ENCODE results near the gene GSTO1.

The GSTO1 gene

GRCh38 chr10:104252368-104252767 lies 2.3 kb upstream of the GSTO1 start:
- no peak for DNase-seq

GRCh38 chr10:104253106-104253505 lies 1.6 kb upstream of the GSTO1 start:
- no peak for DNase-seq

DNA sequence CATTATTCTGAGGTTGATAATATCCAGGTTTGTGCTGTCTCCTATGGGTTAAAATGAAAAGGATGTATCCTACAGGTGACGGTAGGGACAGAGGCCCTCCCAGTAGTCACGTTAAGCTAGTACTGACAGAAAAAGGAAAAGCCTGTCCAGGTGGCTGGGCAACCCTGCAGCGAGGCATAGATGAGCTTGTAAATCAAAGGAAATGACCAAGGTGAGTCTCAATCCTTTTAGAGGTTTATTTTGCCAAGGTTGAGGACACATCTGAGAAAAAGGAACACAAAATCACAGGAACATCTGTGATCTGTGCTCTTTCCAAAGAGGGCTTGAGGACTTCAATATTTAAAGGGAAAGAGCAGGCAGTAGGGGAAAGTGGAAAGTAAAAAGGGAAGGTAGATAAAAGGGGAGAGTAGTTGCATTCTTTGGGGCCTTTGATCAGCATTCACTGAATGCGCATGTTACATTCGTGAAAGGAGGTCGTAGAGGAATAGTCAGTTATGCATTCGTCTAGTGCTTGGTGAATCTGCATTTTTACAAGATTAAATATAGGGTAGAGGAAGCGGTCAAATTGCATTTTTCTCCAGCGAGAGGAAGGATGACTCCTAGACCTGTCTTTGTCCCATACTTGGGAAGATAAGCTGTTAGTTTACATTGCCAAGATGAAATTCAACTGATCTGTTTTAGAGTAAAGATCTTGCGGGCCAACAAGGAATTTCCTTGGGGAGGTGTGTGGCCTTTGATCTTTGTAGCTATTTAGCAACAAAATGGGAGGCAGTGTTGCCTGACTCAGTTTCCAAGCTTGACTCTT lies 884 bp upstream of the GSTO1 start:
- no peak for DNase-seq

GRCh38 chr10:104255311-104255981 lies 754 bp downstream of the GSTO1 start:
- peak; percentile 25 for DNase-seq

DNA sequence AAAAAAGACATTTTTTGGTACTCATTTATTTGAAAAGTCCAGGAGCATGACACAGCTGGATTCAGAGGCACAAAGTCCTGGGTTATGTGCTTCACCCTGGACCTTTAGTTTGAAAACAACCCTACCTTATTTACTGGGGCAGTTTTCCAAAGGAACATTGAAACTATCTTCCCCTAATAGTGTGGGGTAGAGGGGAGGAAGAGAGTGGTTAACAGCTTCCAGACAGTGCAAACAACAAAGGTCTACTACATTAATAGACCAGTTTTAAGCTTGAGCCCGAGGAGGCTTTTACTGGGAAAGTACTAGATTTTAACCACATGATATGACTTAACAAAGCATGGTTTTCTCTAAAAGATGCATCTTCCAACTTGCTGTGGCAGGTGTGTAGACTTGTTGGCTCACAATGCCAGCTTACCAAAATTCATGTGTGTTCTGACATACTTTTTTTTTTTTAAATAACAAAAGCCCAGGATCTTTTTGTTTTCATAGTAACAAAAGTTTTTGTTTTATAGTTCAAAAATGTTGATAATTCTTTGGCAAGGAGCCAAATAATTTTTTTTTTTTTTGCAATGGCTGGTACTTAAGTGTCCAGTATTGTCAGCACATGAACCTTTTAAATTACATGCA lies 1.8 kb downstream of the GSTO1 start:
- DNase-seq = no peak

DNA sequence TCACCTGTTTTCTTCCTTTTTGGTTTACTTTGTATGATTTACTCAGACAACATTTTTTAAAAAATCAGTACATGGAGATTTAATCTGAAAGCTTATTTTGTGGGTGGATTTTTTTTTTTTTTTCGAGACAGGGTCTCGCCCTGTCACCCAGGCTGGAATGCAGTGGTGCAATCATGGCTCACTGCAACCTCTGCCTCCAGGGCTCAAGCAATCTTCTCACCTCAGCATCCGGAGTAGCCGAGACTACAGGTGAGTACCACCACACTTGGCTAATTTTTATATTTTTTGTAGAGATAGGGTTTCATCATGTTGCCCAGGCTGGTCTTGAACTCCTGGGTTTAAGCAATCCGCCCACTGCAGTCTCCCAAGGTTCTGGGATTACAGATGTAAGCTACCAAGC lies 2.5 kb downstream of the GSTO1 start:
- DNase-seq = no peak

- DNase-seq = no peak
Measured at GRCh38 chr10:104258209-104258608, 3.5 kb downstream of the GSTO1 start.

- DNase-seq = no peak
Measured at GRCh38 chr10:104259456-104259855, 4.8 kb downstream of the GSTO1 start.

- no peak for DNase-seq
Measured at GRCh38 chr10:104259999-104260774, 5.5 kb downstream of the GSTO1 start.

DNA sequence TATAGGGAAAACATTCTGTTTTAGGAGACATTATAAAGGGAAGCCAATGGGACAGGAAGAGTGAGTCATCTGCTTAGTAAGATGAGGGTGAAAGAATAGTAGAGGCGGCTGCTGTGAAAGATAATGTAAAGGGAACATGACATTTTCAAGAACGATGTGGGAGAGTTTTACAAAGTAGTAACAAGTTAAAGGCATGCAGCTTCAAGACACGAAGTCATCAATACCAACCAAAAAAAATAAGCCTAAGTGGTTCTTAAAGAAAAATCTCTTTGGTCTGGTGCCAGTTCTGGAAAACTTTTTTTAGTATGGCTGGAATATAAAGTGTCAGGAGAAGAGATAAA lies 6.1 kb downstream of the GSTO1 start:
- no peak for DNase-seq

- DNase-seq = no peak
Measured at GRCh38 chr10:104262055-104262454, 7.4 kb downstream of the GSTO1 start.

GRCh38 chr10:104264783-104265182 lies 10.1 kb downstream of the GSTO1 start:
- no peak for DNase-seq

DNA sequence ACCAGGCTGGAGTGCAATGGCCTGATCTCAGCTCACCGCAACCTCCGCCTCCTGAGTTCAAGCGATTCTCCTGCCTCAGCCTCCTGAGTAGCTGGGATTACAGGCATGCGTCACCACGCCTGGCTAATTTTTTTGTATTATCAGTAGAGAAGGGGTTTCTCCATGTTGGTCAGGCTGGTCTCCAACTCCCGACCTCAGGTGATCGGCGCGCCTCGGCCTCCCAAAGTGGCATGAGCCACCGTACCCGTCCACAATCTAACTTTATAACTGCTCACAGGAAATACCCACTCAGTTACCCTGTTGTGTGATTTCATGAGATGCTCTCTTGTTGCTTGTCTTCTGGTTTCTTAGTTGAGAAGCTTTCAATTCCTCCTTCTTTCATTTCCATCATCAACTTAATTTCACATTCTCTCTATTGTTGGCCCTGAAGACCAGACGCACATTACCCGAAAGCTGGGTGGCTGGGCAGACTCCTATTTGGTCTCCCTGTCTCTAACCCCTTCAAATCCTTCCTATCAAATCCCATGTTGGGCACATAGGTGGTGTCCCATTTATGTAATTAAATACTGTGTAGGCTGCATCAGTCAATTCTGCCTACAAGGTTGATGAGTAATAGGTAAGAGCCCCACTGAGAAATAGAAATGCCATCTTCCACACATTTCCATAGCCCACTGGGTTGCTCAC lies 13.2 kb downstream of the GSTO1 start:
- no peak for DNase-seq

DNA sequence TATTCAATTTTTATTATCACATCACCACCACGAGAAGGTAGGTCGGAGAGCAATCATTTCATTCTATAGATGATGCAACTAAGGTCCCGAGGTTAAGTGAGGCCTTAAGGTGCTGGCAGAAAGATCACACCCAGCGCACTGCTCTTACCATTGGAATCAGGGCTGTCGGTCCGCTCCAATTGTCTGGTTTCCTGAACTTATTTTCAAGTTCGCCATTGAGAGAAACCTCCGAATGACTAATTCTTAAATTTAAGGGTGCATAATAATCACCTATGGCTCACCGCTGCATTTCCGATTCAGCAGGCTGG lies 13.7 kb downstream of the GSTO1 start:
- DNase-seq = no peak

DNA sequence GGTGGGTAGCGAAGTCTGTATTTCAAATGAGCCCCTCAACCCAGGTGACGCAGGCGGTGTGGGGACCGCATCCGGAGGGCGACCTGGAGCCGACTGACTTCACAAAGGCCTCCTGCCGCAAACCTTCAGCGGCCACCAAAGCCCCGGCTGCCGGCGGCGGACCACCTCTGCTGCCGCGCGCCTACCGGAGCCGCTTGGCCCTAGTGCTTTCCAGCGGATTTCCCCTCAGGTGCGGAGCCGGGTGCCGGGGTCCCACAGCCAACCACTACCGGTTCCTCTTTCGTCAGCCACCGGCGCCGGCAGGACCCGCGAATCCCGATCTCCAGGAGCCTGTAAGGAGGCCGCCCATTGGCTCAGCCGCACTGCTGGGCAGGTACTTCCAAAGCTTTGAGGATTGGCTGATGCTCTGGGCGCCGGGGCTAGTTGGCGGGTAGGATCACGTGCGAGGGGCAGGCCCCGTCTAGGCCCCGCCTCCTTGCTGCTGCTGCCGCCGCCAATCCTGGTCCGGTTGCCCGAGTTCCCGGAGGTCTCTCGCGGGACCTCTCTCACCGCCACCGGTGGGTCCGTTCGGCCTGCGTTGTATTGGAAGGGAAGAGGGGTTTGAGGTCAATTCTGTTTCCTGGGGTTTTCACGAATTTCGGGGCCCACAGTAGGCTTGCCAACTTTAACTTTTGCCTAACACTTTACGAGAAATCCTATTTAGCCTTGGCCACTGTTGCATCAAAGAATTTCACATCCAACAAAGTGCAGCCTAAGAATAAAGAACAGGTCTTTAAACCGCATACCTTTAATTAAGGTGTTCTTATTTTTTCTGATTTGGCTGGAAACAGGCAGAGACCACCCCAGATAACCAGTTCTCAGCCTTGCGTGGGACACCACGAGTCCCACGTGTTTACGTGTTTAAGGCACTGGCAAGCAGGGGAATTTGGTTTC lies 14.3 kb downstream of the GSTO1 start, which contains the start of gene GSTO2:
GSTO2 (plus strand) TSS at position 472 of the 933 bp plus-strand sequence. CDS start 5,732 bp downstream, outside the sequence.
- peak; percentile 94 for DNase-seq

DNA sequence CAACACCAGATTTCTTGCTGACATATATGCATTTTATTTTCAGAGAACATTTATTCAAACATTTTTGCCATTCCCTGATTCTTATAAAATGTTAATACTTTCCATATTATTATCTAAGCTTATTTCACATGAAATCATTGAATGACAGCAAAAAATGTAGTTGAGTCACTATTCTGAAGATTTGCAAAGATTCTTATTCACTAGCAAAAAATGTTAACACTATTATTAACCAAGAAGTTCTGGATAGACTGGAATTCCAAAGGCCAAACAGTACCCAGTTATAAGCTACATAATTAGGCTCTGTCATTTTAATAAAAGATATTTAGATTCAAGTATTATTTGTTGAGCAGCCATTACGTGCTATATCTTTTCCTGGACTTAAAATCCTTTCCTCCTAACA lies 18.6 kb downstream of the GSTO1 start:
- no peak for DNase-seq

GRCh38 chr10:104273899-104274575 lies 19.3 kb downstream of the GSTO1 start:
- no peak for DNase-seq

DNA sequence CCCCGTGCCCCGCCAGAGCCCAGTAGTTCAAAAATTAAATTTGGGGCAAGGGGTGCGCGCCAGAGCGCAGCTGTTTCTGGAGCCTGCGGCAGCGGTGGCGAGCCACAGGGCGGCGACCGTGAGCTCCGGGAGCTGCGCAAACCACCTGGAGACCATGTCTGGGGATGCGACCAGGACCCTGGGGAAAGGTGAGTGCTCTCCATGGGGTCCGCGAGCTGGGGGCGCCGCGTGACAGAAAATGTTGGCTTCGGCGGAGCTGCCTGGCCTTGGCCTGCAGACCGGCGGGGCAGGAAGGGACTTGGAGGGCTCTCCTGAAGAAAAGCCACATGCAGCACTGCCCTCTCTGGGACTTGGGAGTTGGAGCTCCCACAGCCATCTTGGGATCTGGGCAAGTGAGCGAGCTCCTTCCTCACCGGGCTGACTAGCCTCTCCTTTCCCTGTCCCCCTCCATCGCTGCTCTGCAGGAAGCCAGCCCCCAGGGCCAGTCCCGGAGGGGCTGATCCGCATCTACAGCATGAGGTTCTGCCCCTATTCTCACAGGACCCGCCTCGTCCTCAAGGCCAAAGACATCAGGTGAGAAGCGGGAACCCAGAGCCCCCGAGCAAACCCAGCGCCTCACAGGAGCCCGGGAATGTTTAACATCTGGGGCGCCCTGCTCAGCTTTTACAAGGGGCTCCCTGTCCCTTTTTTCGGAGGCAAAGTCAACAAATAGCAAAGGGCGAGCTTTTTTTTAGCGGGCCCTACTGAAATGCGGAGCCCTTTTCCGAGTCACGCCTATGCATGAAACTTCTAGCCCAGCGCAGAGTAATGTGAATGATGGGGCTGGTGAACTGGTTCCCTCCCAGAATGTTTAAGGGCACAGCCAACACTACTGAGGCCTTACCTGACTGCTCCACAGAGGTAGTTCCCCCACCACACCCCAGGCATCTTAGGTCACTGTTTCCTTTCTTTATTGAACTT lies 20.4 kb downstream of the GSTO1 start:
- DNase-seq = peak; percentile 74

- DNase-seq = no peak
Measured at GRCh38 chr10:104276192-104276591, 21.5 kb downstream of the GSTO1 start.

GRCh38 chr10:104277785-104278184 lies 23.1 kb downstream of the GSTO1 start:
- DNase-seq = no peak
